Measurements from ENCODE around the gene CRNKL1. TPM values are rescaled to one million over a fixed set of nuclear protein-coding genes. Genes with fewer than 3 reads are reported as not detected.
A peak's percentile ranks its signal among the peaks of the same experiment; 100 is the strongest.

The CRNKL1 gene
- total RNA-seq, 6 experiments from 2014 or later: 17.5 to 24.0 (median 19.3) TPM

GRCh38 chr20:20017844-20018185 is 34.5 kb downstream of the CRNKL1 start:
- Mint-ChIP-seq H3K9me3 (no peaks in the 10 kb centered on the region), H3K36me3 (ENCODE audit: low read depth) (peaks cover 15% of the 10 kb centered on the region), H3K4me1 (ENCODE audit: low read depth) (peaks cover 53% of the 10 kb centered on the region), H3K4me3 (peak overlapping the region; percentile 84), H3K27ac (peak overlapping the region; percentile 59), H3K27me3 (ENCODE audit: insufficient read depth) (peaks cover 2% of the 10 kb centered on the region; the same call in 1 of the 2 replicates)
- TF ChIP-seq CTCF (IDR thresholded peaks at IDR 0.05): no peak
- DNase-seq: no peak

- Mint-ChIP-seq H3K27ac (peak within 1 kb of the TSS; percentile 91), H3K4me3 (peak within 1 kb of the TSS; percentile 90), H3K27me3 (ENCODE audit: insufficient read depth) (peaks cover 3% of the 10 kb centered on the region; the same call in 1 of the 2 replicates), H3K9me3 (no peaks in the 10 kb centered on the region), H3K4me1 (ENCODE audit: low read depth) (peaks cover 53% of the 10 kb centered on the region), H3K36me3 (ENCODE audit: low read depth) (peaks cover 15% of the 10 kb centered on the region)
- TF ChIP-seq CTCF (IDR thresholded peaks at IDR 0.05): peak; percentile 76
- DNase-seq: peak; percentile 92
These were observed 35.0 kb downstream of the CRNKL1 start, which contains the start of gene NAA20 for GRCh38 chr20:20017001-20017843. Gene NAA20 (plus strand): TSS chr20:20017362. CDS start chr20:20017397, 35 bp downstream.

- no peak overlapping the region for H3K27ac Mint-ChIP-seq
- H3K36me3 Mint-ChIP-seq (ENCODE audit: low read depth): peaks cover 15% of the 10 kb centered on the region
- H3K4me1 Mint-ChIP-seq (ENCODE audit: low read depth): peaks cover 50% of the 10 kb centered on the region
- no peak overlapping the region for H3K4me3 Mint-ChIP-seq
- TF ChIP-seq CTCF (IDR thresholded peaks at IDR 0.05): no peak
- H3K9me3 Mint-ChIP-seq: no peaks in the 10 kb centered on the region
- DNase-seq: no peak
- peaks cover 3% of the 10 kb centered on the region; the same call in 1 of the 2 replicates for H3K27me3 Mint-ChIP-seq (ENCODE audit: insufficient read depth)
These were observed 37.6 kb downstream of the CRNKL1 start for GRCh38 chr20:20014659-20015058.

GRCh38 chr20:20012541-20012940 is 39.7 kb downstream of the CRNKL1 start:
- peaks cover 32% of the 10 kb centered on the region for H3K4me1 Mint-ChIP-seq (ENCODE audit: low read depth)
- H3K4me3 Mint-ChIP-seq: no peak overlapping the region
- H3K9me3 Mint-ChIP-seq: no peaks in the 10 kb centered on the region
- no peaks in the 10 kb centered on the region; the same call in 1 of the 2 replicates for H3K36me3 Mint-ChIP-seq (ENCODE audit: low read depth)
- no peak for DNase-seq
- TF ChIP-seq CTCF (IDR thresholded peaks at IDR 0.05): no peak
- peaks cover 3% of the 10 kb centered on the region for H3K27me3 Mint-ChIP-seq (ENCODE audit: insufficient read depth)
- no peak overlapping the region for H3K27ac Mint-ChIP-seq

GRCh38 chr20:20010639-20011500 is 41.4 kb downstream of the CRNKL1 start:
- Mint-ChIP-seq H3K9me3 (no peaks in the 10 kb centered on the region), H3K36me3 (ENCODE audit: low read depth) (no peaks in the 10 kb centered on the region), H3K4me3 (peak overlapping the region; percentile 80), H3K27me3 (ENCODE audit: insufficient read depth) (peaks cover 2% of the 10 kb centered on the region), H3K4me1 (ENCODE audit: low read depth) (peaks cover 20% of the 10 kb centered on the region), H3K27ac (peak overlapping the region; percentile 73)
- peak; percentile 67 for DNase-seq
- TF ChIP-seq CTCF (IDR thresholded peaks at IDR 0.05): no peak
